ENCODE data around the gene CDC42BPB. TPM values are rescaled to one million over a fixed set of nuclear protein-coding genes. Genes with fewer than 3 reads are reported as not detected.

Gene CDC42BPB
- total RNA-seq, 1 donor from 2014 or later, result 55.0 TPM

DNA sequence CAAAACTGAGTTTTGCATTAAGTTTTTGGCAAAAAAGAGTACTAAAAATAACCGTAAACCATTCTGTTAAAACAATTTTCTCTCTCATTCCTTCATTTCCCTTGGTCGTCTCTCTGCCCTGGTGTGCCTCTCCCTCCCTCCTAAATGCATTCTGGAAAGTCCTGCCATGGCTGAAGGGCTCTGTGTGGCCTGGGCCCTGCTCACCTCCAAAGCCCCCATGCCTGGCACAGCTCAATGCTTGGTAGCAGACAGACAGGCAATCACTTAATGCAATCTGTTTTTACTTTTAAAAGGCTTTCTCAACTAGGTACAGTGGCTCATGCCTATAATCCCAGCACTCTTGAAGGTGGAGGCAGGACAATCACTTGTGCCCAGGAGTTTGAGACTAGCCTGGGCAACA lies 47.8 kb downstream of the CDC42BPB start:
- TF ChIP-seq, protein P1, sequence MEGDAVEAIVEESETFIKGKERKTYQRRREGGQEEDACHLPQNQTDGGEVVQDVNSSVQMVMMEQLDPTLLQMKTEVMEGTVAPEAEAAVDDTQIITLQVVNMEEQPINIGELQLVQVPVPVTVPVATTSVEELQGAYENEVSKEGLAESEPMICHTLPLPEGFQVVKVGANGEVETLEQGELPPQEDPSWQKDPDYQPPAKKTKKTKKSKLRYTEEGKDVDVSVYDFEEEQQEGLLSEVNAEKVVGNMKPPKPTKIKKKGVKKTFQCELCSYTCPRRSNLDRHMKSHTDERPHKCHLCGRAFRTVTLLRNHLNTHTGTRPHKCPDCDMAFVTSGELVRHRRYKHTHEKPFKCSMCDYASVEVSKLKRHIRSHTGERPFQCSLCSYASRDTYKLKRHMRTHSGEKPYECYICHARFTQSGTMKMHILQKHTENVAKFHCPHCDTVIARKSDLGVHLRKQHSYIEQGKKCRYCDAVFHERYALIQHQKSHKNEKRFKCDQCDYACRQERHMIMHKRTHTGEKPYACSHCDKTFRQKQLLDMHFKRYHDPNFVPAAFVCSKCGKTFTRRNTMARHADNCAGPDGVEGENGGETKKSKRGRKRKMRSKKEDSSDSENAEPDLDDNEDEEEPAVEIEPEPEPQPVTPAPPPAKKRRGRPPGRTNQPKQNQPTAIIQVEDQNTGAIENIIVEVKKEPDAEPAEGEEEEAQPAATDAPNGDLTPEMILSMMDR (IDR thresholded peaks at IDR 0.05; ENCODE audit: insufficient read depth, low read length, severe bottlenecking), result no peak
- H3K4me3 ChIP-seq (ENCODE audit: low read depth, low read length), result no peak overlapping the region
- peaks cover 22% of the 10 kb centered on the region for H3K36me3 ChIP-seq (ENCODE audit: control insufficient read depth, insufficient read depth, low read length)
- DNase-seq (ENCODE audit: low read depth) (no peak), FAIRE-seq (no peak)
- no peaks in the 10 kb centered on the region for H3K27me3 ChIP-seq (ENCODE audit: control insufficient read depth, insufficient read depth, low read length)

GRCh38 chr14:103008768-103009357 lies 48.5 kb downstream of the CDC42BPB start:
- DNase-seq (ENCODE audit: low read depth), result peak; percentile 24
- TF ChIP-seq, protein P1 (IDR thresholded peaks at IDR 0.05; ENCODE audit: insufficient read depth, low read length, severe bottlenecking), result no peak
- FAIRE-seq, result peak; percentile 84
- Histone ChIP-seq H3K36me3 (ENCODE audit: control insufficient read depth, insufficient read depth, low read length) (peaks cover 25% of the 10 kb centered on the region), H3K4me3 (ENCODE audit: low read depth, low read length) (no peak overlapping the region), H3K27me3 (ENCODE audit: control insufficient read depth, insufficient read depth, low read length) (no peaks in the 10 kb centered on the region)

DNA sequence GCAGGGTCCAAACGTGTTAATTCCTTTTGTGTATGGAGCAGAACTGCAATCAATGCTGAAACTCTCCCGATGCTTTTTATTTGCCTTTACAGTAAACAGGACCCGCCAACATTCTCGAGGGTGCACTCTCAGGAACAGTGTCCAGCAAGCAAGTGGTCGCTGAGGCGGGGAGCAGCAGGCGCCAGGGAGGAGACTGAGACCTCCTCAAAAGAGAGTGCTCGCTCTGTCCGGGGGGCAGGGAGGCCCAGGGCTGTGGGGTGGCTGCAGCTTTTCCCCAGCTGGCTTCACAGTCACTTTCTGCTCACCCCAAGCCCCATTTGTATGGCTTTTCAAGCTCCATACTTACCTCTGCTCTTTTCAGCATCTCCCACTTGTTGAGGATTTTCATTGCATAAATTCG lies 49.2 kb downstream of the CDC42BPB start:
- DNase-seq (ENCODE audit: low read depth) (no peak), FAIRE-seq (no peak)
- H3K4me3 ChIP-seq (ENCODE audit: low read depth, low read length), result no peak overlapping the region
- no peaks in the 10 kb centered on the region for H3K27me3 ChIP-seq (ENCODE audit: control insufficient read depth, insufficient read depth, low read length)
- H3K36me3 ChIP-seq (ENCODE audit: control insufficient read depth, insufficient read depth, low read length), result peaks cover 29% of the 10 kb centered on the region
- TF ChIP-seq, protein P1 (IDR thresholded peaks at IDR 0.05; ENCODE audit: insufficient read depth, low read length, severe bottlenecking), result no peak

DNA sequence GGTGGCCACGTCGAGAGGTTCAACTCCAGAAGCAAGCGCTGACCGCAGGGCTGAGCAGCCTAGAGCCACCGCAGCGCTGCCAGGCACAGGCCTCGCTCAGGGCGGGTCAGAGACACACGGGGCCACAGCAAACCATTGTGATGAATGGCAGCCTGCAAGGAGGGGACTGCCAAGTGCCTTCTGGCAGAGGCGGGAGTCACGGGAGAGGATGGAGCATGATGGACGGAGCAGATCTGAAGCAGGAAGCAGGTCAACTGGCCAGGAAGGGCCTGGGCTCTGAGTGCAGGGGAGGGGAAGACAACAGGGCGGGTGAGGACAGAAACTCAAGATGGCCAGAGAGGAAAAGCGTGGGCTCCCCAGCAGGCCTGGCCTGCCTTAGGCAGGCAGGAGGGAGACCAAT lies 49.8 kb downstream of the CDC42BPB start:
- TF ChIP-seq, protein P1 (IDR thresholded peaks at IDR 0.05; ENCODE audit: insufficient read depth, low read length, severe bottlenecking), result no peak

DNA sequence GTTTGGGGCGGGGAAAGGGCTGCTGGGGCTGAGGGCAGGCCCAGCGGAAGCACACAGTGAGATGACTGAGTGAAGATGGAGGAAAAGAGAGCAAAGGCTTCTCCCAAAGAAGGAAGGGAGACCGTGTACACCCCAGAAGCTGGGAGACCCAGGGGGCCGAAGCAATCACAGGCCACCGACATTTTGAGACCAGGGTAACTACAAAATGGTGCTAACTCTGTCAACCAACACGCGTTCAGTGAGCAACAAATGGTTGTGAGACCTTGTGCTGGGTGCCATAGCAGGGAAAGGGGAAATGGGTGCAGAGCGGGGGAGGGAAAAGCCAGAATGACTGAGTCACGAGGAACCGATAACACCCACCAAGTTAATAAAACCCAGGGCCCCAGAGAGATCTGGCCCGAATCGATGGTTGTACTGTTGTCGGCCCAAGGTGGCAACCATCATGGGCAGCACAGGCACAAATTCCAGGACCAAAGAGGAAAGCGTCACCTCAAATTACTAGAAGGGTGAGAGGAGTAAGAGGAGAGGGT lies 50.3 kb downstream of the CDC42BPB start:
- TF ChIP-seq, protein P1 (IDR thresholded peaks at IDR 0.05; ENCODE audit: insufficient read depth, low read length, severe bottlenecking), result no peak
- Histone ChIP-seq H3K36me3 (ENCODE audit: control insufficient read depth, insufficient read depth, low read length) (peaks cover 38% of the 10 kb centered on the region), H3K4me3 (ENCODE audit: low read depth, low read length) (no peak overlapping the region), H3K27me3 (ENCODE audit: control insufficient read depth, insufficient read depth, low read length) (no peaks in the 10 kb centered on the region)
- FAIRE-seq, result no peak
- DNase-seq (ENCODE audit: low read depth), result no peak

More for the DNA sequence above, 49.8 kb downstream of the CDC42BPB start:
- Histone ChIP-seq H3K4me3 (ENCODE audit: low read depth, low read length) (no peak overlapping the region), H3K27me3 (ENCODE audit: control insufficient read depth, insufficient read depth, low read length) (no peaks in the 10 kb centered on the region), H3K36me3 (ENCODE audit: control insufficient read depth, insufficient read depth, low read length) (peaks cover 33% of the 10 kb centered on the region)
- FAIRE-seq, result no peak
- no peak for DNase-seq (ENCODE audit: low read depth)

GRCh38 chr14:103006106-103006505 lies 51.2 kb downstream of the CDC42BPB start:
- H3K4me3 ChIP-seq (ENCODE audit: low read depth, low read length), result no peak overlapping the region
- no peaks in the 10 kb centered on the region for H3K27me3 ChIP-seq (ENCODE audit: control insufficient read depth, insufficient read depth, low read length)
- FAIRE-seq (no peak), DNase-seq (ENCODE audit: low read depth) (no peak)
- TF ChIP-seq, protein P1 (IDR thresholded peaks at IDR 0.05; ENCODE audit: insufficient read depth, low read length, severe bottlenecking), result no peak
- H3K36me3 ChIP-seq (ENCODE audit: control insufficient read depth, insufficient read depth, low read length), result peaks cover 40% of the 10 kb centered on the region

Data from bronchial epithelial cell (primary cell).